ENCODE data around the gene PFDN4. TPM values are rescaled to one million over a fixed set of nuclear protein-coding genes. Genes with fewer than 3 reads are reported as not detected.

Gene PFDN4, protein sequence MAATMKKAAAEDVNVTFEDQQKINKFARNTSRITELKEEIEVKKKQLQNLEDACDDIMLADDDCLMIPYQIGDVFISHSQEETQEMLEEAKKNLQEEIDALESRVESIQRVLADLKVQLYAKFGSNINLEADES
- 10 to 100 TPM; 41.0 to 57.7 (median 52.1) TPM for total RNA-seq

DNA sequence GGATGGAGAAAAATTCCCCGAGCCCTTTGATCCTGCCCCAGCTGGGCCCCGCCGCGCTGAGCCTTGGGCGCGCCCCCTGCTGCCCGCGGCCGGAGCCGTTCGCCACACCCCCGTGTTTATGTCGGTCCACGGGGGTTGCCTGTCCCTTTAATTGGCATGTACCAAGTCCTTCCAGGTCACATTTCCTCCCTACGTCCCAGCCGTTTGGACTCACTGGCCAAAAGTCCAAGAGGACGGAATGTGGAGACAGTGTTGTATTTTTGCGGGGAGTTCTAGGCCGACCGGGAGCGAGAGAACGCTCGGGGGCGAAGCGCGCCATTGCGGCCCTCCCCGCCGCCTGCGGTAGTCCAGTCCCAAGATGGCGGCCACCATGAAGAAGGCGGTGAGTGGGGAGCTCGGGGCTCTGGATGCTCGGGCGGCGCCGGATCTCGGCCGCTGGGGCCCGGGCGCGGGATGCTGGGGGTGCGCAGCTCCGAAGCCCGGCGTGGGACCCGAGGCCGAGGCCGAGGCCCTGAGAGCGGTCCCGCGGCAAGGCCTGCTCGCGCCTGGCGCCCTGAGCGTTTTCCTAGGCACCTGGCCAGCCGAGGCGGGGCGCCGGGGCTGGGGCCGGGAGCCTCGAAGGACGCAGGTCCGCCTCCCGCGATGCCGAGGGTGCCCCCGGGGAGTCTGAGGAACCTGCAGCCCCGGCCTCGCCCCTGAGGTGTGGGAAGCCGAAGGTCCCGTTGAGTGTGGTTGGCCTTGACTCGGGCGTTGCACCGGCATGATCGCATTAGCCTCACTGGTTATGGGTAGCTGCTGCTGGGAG is at the start of gene PFDN4:
Gene PFDN4, plus strand, starts transcription at position 345 of the 805 bp plus-strand sequence. Its CDS starts 14 bp downstream, at position 359.
- intact Hi-C loops (cut with DNase I; ENCODE audit: low total_unique reads) = loop anchor here (10.0 kb wide), 1 partner anchor 113 kb away; no protein-coding TSS in a partner anchor
- no peaks in the 10 kb centered on the region for H3K36me3 ChIP-seq
- H3K27me3 ChIP-seq = no peaks in the 10 kb centered on the region
- peak; percentile 70 to 78 for DNase-seq (ENCODE audit: low spot score in 2 of 2)
- peak within 1 kb of the TSS; percentile 97 to 99 for H3K27ac ChIP-seq
- TF ChIP-seq, protein P1, sequence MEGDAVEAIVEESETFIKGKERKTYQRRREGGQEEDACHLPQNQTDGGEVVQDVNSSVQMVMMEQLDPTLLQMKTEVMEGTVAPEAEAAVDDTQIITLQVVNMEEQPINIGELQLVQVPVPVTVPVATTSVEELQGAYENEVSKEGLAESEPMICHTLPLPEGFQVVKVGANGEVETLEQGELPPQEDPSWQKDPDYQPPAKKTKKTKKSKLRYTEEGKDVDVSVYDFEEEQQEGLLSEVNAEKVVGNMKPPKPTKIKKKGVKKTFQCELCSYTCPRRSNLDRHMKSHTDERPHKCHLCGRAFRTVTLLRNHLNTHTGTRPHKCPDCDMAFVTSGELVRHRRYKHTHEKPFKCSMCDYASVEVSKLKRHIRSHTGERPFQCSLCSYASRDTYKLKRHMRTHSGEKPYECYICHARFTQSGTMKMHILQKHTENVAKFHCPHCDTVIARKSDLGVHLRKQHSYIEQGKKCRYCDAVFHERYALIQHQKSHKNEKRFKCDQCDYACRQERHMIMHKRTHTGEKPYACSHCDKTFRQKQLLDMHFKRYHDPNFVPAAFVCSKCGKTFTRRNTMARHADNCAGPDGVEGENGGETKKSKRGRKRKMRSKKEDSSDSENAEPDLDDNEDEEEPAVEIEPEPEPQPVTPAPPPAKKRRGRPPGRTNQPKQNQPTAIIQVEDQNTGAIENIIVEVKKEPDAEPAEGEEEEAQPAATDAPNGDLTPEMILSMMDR (IDR thresholded peaks at IDR 0.05) = peak; percentile 65 to 67 (median 67)
- TF ChIP-seq POLR2AphosphoS5 (IDR thresholded peaks at IDR 0.05) (peak; percentile 73 to 92 (median 81)), POLR2A (IDR thresholded peaks at IDR 0.05) (no peak)
- H3K9me3 ChIP-seq = no peaks in the 10 kb centered on the region
- peak within 1 kb of the TSS; percentile 85 to 90 (median 89) for H3K4me3 ChIP-seq
- peaks cover 0 to 4% of the 10 kb centered on the region in 2 donors for H3K4me1 ChIP-seq

DNA sequence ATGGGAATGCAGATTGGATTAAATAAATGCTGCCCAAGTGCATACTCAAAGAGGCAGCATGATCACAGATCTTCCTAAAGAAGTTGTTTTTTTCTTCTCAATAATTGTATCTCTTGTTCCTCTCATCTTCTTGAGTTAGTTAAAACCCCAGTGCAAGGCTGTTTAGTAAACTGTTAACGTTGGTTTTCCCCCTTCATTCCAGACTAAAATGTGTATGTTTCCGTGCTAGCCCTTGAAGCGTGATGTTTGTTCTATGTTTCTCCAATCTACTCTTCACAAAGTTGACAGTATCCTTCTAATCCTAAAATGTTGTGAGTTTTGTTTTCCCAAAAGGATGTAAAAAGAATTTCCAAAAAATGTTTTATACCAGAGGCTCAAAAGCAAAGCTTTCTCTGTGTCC is 49.7 kb upstream of the PFDN4 start:
- Histone ChIP-seq H3K27me3 (no peaks in the 10 kb centered on the region), H3K36me3 (no peaks in the 10 kb centered on the region), H3K4me1 (no peaks in the 10 kb centered on the region), H3K4me3 (no peak overlapping the region), H3K9me3 (no peaks in the 10 kb centered on the region), H3K27ac (no peak overlapping the region)
- intact Hi-C loops (cut with DNase I; ENCODE audit: low total_unique reads) = no loop called here
- TF ChIP-seq POLR2AphosphoS5 (IDR thresholded peaks at IDR 0.05) (no peak), POLR2A (IDR thresholded peaks at IDR 0.05) (no peak)
- TF ChIP-seq, protein P1 (IDR thresholded peaks at IDR 0.05) = no peak
- DNase-seq (ENCODE audit: low spot score in 2 of 2) = no peak

DNA sequence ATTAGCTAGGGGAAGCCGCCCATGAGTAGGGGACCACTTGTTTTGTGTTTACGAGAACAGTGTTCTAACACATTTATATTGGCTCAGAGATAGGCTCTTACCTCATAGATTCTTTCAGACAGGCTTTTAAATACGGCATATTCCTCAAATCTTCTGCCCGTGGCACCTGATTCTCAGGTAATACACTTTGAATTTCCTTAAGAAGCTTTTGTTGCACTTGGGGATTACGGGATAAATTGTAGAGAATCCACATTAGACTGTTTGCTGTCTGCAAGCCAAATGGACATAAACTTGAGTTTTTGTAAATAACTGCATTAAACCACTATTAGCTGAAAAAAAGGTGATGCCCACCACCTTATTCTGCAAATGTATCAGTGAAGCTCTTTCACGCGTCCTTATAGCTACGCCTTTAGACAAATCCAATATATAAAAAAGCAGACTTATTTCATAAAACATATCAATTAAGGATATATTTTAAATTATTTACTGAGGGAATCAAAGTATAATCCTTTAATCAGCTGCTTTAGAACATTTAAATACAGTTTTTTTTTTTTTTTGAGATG is 49.0 kb upstream of the PFDN4 start:
- H3K27me3 ChIP-seq = no peaks in the 10 kb centered on the region
- H3K36me3 ChIP-seq = no peaks in the 10 kb centered on the region
- H3K4me1 ChIP-seq = no peaks in the 10 kb centered on the region
- H3K9me3 ChIP-seq = no peaks in the 10 kb centered on the region
- intact Hi-C loops (cut with DNase I; ENCODE audit: low total_unique reads) = no loop called here
- no peak for TF ChIP-seq POLR2A (IDR thresholded peaks at IDR 0.05)
- no peak for TF ChIP-seq POLR2AphosphoS5 (IDR thresholded peaks at IDR 0.05)
- TF ChIP-seq, protein P1 (IDR thresholded peaks at IDR 0.05) = no peak
- H3K27ac ChIP-seq = no peak overlapping the region
- DNase-seq (ENCODE audit: low spot score in 2 of 2) = no peak
- no peak overlapping the region for H3K4me3 ChIP-seq

DNA sequence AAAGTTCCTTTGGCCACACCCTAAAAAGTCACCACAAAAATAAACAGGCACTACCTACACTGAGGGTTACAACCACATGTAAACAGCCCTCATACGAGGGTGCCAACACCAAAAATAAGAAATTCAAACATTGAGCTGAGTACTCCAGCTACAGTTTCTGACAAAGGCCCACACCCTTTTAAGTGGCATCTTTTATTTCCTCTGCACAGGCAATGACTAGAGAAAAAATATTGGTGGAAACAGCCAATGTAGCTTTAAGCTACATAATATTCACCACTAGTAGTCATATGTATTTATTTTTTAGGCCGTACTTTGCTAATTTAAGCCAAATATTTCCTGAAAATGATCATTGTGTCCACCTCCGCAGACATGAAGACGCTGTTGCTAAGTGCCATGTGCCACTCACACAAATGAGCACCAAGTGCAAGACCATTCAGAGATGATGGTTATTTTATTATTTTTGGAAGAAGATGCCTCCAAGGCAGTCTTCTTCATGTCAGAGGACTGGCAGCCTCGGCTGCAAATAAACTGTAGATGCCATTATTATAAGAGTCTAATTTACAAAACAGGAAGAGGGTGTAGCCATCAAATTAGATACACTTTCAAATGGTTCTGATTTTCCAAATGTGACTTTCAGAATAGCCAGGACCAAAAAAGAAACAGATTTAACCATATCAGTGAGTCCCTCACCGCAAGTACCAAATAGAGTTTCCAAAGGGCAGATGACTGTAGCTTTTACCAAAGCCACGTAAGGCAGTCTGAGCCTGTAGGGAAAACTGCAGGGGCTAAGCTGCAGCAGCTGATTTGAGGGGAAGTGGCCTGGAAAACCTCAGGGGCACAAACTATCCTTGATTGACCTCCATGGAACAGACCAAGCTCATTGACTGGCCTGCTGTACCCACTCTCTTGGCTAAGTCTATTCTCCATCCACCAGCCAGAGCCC is 47.6 kb upstream of the PFDN4 start:
- Histone ChIP-seq H3K27me3 (no peaks in the 10 kb centered on the region), H3K4me3 (no peak overlapping the region), H3K36me3 (no peaks in the 10 kb centered on the region), H3K4me1 (no peaks in the 10 kb centered on the region), H3K9me3 (no peaks in the 10 kb centered on the region), H3K27ac (no peak overlapping the region)
- TF ChIP-seq, protein P1 (IDR thresholded peaks at IDR 0.05) = no peak
- TF ChIP-seq POLR2A (IDR thresholded peaks at IDR 0.05) = no peak
- TF ChIP-seq POLR2AphosphoS5 (IDR thresholded peaks at IDR 0.05) = no peak
- intact Hi-C loops (cut with DNase I; ENCODE audit: low total_unique reads) = no loop called here
- no peak for DNase-seq (ENCODE audit: low spot score in 2 of 2)

All from breast epithelium (tissue), 4 donors.